CMK (cell line): ENCODE measurements around the gene TH.
"Not testable (repeated sequence)": the region's sequence is repeated elsewhere in the genome, so short reads cannot be mapped to it uniquely, and the experiment has no call there.

Experiments used
- DNase-seq: peaks from one replicate; pipeline ENCODE4 v3.0.0-alpha.2; 2010; ENCODE audit warnings: low read depth

Gene TH

GRCh38 chr11:2195756-2196088 lies 24.1 kb upstream of the TH start:
- no peak for DNase-seq

- DNase-seq, result no peak
Observed at GRCh38 chr11:2194877-2195755, 23.5 kb upstream of the TH start.

- DNase-seq, result not testable (repeated sequence)
Observed at GRCh38 chr11:2193888-2194595, 22.4 kb upstream of the TH start.

- DNase-seq, result no peak
Observed at GRCh38 chr11:2193099-2193887, 21.7 kb upstream of the TH start.

- no peak for DNase-seq
Observed at GRCh38 chr11:2192435-2192834, 20.8 kb upstream of the TH start.

- DNase-seq, result no peak
Observed at GRCh38 chr11:2191883-2192282, 20.3 kb upstream of the TH start.

- no peak for DNase-seq
Observed at GRCh38 chr11:2190657-2191471, 19.2 kb upstream of the TH start.

- DNase-seq, result no peak
Observed at GRCh38 chr11:2189938-2190656, 18.5 kb upstream of the TH start.

GRCh38 chr11:2188745-2189144 lies 17.1 kb upstream of the TH start:
- no peak for DNase-seq

GRCh38 chr11:2187280-2187707 lies 15.7 kb upstream of the TH start:
- no peak for DNase-seq

- DNase-seq, result no peak
Observed at GRCh38 chr11:2186669-2187279, 15.2 kb upstream of the TH start.

- no peak for DNase-seq
Observed at GRCh38 chr11:2185324-2186085, 13.9 kb upstream of the TH start.

- DNase-seq, result no peak
Observed at GRCh38 chr11:2182692-2183474, 11.3 kb upstream of the TH start.

- no peak for DNase-seq
Observed at GRCh38 chr11:2182075-2182474, 10.5 kb upstream of the TH start.

- DNase-seq, result no peak
Observed at GRCh38 chr11:2180789-2181370, 9.3 kb upstream of the TH start.

GRCh38 chr11:2180347-2180746 lies 8.7 kb upstream of the TH start:
- DNase-seq, result no peak

GRCh38 chr11:2179516-2179915 lies 7.9 kb upstream of the TH start:
- no peak for DNase-seq

- no peak for DNase-seq
Observed at GRCh38 chr11:2178906-2179494, 7.4 kb upstream of the TH start.
